GM13976 (cell line): ENCODE measurements around the gene CIBAR2.

Experiments
- DNase-seq: peaks from one replicate; pipeline ENCODE4 v3.0.0; 2012; ENCODE audit warnings: low spot score
- in situ Hi-C: fragments of 300-500 bp; cut with MboI; formaldehyde crosslinking; loops from one replicate; pipeline ENCODE4 v1.12.0; 2022; ENCODE audit warnings: low sequenced_read_pairs, mixed read lengths, inconsistent platforms; ENCODE audit not compliant: unreplicated experiment
- TF ChIP-seq, protein P1 (sequence below): IDR thresholded peaks from 2 replicates; pipeline ENCODE4 v1.5.1; 2012; ENCODE audit warnings: borderline replicate concordance, mild to moderate bottlenecking; ENCODE audit not compliant: insufficient read depth; ENCODE audit errors: extremely low read depth, missing control alignments, control extremely low read depth

Gene CIBAR2

GRCh38 chr16:85145188-85145587 is 32.9 kb upstream of the CIBAR2 start:
- in situ Hi-C loops, result no loop called here
- TF ChIP-seq, protein P1, sequence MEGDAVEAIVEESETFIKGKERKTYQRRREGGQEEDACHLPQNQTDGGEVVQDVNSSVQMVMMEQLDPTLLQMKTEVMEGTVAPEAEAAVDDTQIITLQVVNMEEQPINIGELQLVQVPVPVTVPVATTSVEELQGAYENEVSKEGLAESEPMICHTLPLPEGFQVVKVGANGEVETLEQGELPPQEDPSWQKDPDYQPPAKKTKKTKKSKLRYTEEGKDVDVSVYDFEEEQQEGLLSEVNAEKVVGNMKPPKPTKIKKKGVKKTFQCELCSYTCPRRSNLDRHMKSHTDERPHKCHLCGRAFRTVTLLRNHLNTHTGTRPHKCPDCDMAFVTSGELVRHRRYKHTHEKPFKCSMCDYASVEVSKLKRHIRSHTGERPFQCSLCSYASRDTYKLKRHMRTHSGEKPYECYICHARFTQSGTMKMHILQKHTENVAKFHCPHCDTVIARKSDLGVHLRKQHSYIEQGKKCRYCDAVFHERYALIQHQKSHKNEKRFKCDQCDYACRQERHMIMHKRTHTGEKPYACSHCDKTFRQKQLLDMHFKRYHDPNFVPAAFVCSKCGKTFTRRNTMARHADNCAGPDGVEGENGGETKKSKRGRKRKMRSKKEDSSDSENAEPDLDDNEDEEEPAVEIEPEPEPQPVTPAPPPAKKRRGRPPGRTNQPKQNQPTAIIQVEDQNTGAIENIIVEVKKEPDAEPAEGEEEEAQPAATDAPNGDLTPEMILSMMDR, result no peak

DNA sequence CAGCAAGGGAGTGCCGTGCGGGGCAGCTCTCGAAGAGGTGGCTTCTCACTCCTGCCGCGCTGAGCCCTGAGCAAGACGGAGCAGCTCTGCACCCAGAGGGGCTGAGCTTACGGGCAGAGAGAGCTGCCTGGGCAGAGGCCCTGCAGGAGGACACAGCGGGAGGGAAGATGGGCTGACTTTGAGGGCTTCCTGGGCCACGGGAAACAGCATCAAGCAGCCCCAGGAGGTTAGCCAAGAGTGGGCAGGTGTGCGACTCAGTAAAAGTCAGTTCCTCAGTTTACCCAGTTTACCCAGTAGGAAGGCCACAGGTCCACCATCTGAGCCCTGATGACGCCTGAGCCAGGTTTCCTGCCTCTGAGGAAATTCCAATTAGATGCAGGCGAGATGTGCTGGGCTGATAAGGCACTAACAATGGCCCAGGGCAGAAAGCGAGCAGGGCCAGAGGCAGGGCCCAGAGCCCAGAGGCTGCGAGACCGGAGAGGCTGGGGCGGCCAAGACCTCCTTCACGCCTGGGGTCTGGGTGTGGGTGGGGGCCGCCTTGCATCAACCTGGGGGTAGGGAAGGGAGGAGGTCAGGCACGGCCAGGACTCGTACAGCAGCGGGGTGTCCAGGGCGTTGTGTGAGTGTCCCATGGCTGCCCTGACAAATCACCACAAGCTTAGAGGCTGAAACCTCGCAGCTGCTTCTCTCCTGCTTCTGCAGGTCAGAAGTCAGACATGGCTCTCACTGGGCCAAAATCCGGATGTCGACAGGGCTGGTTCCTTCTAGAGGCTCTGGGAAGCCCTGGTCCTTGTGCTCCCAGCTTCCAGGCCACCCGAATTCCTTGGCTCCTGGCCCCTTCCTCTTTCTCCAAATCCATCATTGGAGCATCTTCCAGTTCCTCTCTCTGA is 32.0 kb upstream of the CIBAR2 start:
- TF ChIP-seq, protein P1, result no peak
- DNase-seq, result no peak
- in situ Hi-C loops, result no loop called here

More at GRCh38 chr16:85145188-85145587, 32.9 kb upstream of the CIBAR2 start:
- no peak for DNase-seq

- no peak for DNase-seq
- in situ Hi-C loops, result no loop called here
- TF ChIP-seq, protein P1, result no peak
Measured at GRCh38 chr16:85142771-85143211, 30.5 kb upstream of the CIBAR2 start.

DNA sequence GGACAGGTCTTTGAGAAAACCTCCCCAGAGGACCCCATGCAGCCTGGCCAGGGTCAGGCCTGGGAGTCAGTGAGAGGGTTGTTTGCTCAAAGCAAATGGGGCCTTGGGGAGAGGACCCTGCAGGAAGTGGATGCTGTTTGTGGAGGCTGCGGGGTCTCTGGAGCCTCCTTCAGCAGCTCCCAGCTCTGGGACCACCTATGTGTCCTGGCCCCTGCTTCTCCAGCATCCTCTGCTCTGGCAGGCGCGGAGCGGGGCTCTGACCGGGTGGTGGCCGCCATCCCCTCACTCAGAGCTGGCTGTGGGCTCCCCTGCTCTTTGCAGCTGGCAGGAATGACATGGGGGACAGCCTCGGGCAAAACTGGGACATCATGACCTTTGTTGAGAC is 29.8 kb upstream of the CIBAR2 start:
- in situ Hi-C loops, result no loop called here
- no peak for DNase-seq
- TF ChIP-seq, protein P1, result no peak

DNA sequence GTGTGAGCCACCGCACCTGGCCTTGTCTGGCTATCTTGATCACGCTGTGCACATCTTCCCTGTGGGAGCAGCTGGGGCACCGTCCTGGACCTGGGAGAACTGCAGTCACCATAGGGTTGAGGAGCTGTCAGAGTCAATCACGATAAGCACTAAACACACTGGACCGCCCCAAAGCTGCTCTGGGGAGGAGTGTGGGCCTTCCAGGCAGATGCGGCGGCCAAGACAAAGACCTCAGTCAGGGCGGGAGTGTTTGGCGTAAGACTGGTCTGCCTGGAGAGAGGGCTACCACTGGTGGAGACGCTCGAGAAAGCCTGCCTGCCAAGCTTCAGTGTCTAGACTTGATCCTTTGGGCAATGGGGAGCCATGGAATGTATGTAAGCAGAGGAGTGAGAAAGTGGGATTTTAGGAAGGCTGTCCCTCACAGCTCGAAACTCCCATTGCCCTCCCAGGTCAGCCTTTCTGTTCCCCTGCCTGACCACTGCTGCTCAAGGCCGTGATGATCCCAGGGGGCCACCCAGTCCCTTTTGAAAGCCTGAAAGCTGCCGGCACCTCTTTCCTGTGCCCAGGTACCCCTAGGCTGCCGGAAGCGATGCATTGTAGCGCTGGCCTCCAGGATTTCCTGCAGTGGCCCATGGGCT is 29.3 kb upstream of the CIBAR2 start:
- no peak for DNase-seq
- TF ChIP-seq, protein P1, result no peak
- in situ Hi-C loops, result no loop called here

- DNase-seq, result no peak
- in situ Hi-C loops, result no loop called here
- TF ChIP-seq, protein P1, result no peak
Measured at GRCh38 chr16:85140455-85141012, 28.3 kb upstream of the CIBAR2 start.
